GM21529 (cell line): Measurements from ENCODE around the gene TBC1D9.
"Not testable (repeated sequence)": the region's sequence is repeated elsewhere in the genome, so short reads cannot be mapped to it uniquely, and the experiment has no call there.

Experiments
- ATAC-seq: cut with Tn5 transposase; IDR thresholded peaks from one replicate; pipeline ENCODE4 v1.9.1; 2021; ENCODE audit not compliant: unreplicated experiment

Gene TBC1D9

GRCh38 chr4:140754918-140755773 lies 1.0 kb downstream of the TBC1D9 start:
- ATAC-seq: no peak

GRCh38 chr4:140753329-140753728 lies 2.9 kb downstream of the TBC1D9 start:
- ATAC-seq: no peak

GRCh38 chr4:140752291-140753068 lies 3.7 kb downstream of the TBC1D9 start:
- no peak for ATAC-seq

GRCh38 chr4:140750470-140750869 lies 5.7 kb downstream of the TBC1D9 start:
- ATAC-seq: no peak

- ATAC-seq: no peak
Observed at GRCh38 chr4:140748171-140748570, 8.0 kb downstream of the TBC1D9 start.

GRCh38 chr4:140746546-140746945 lies 9.6 kb downstream of the TBC1D9 start:
- ATAC-seq: not testable (repeated sequence)

GRCh38 chr4:140744421-140744820 lies 11.8 kb downstream of the TBC1D9 start:
- ATAC-seq: no peak

- peak; percentile 73 for ATAC-seq
Observed at GRCh38 chr4:140743194-140743931, 12.8 kb downstream of the TBC1D9 start.

- peak; percentile 33 for ATAC-seq
Observed at GRCh38 chr4:140742838-140743193, 13.4 kb downstream of the TBC1D9 start.

- no peak for ATAC-seq
Observed at GRCh38 chr4:140740906-140741670, 15.1 kb downstream of the TBC1D9 start.

- no peak for ATAC-seq
Observed at GRCh38 chr4:140740422-140740821, 15.8 kb downstream of the TBC1D9 start.

GRCh38 chr4:140739971-140740370 lies 16.2 kb downstream of the TBC1D9 start:
- ATAC-seq: no peak

GRCh38 chr4:140738139-140738538 lies 18.0 kb downstream of the TBC1D9 start:
- ATAC-seq: no peak

- ATAC-seq: no peak
Observed at GRCh38 chr4:140736669-140737343, 19.4 kb downstream of the TBC1D9 start.

GRCh38 chr4:140735779-140736391 lies 20.3 kb downstream of the TBC1D9 start:
- no peak for ATAC-seq

- no peak for ATAC-seq
Observed at GRCh38 chr4:140735317-140735716, 20.9 kb downstream of the TBC1D9 start.

- no peak for ATAC-seq
Observed at GRCh38 chr4:140732780-140733179, 23.4 kb downstream of the TBC1D9 start.

GRCh38 chr4:140729344-140730049 lies 26.7 kb downstream of the TBC1D9 start:
- ATAC-seq: no peak
